Thoracic aorta (tissue), 2 donors: Measurements from ENCODE around the gene PCNT. TPM values are rescaled to one million over a fixed set of nuclear protein-coding genes. Genes with fewer than 3 reads are reported as not detected.

Source experiments
- ATAC-seq: fragments of 150-250 bp; one replicate; pipeline ENCODE4 v1.8.0; 2017; ENCODE audit warnings: low read depth; ENCODE audit not compliant: insufficient number of reproducible peaks, low FRiP score
- DNase-seq: peaks from one replicate; pipeline ENCODE4 v3.0.0-alpha.2; 2020; ENCODE audit warnings: low spot score
- H3K27ac ChIP-seq, 2 donors: fragments of 200-600 bp; sonication (generic); 1 replicate in 1 of 2; 2 replicates in 1 of 2; pipeline ENCODE4 v1.5.1; 2016; ENCODE audit warnings: mild to moderate bottlenecking in 2 of 2, moderate library complexity in 2 of 2
- H3K27me3 ChIP-seq: fragments of 200-600 bp; sonication (generic); replicated peaks from 2 replicates; pipeline ENCODE4 v1.6.0; 2016; ENCODE audit warnings: mild to moderate bottlenecking; ENCODE audit not compliant: insufficient read depth
- H3K36me3 ChIP-seq: fragments of 200-600 bp; sonication (generic); one replicate; pipeline ENCODE4 v1.5.1; 2016
- H3K4me1 ChIP-seq, 2 donors: fragments of 200-600 bp; sonication (generic); 1 replicate in 1 of 2; 2 replicates in 1 of 2; pipeline versions ENCODE4 v1.5.1 to v1.6.0; 2016; ENCODE audit warnings: low read depth in 2 of 2, mild to moderate bottlenecking in 1 of 2; ENCODE audit not compliant: control insufficient read depth in 1 of 2
- H3K4me3 ChIP-seq: fragments of 200-600 bp; sonication (generic); 2 replicates; pipeline ENCODE4 v1.5.1; 2016; ENCODE audit warnings: mild to moderate bottlenecking
- H3K9me3 ChIP-seq: fragments of 200-600 bp; sonication (generic); 2 replicates; pipeline ENCODE4 v1.5.1; 2016
- total RNA-seq, 2 donors: library from RNA; depleted of rRNA; stranded (reverse); fragments of >200 nt; gene quantifications; one replicate each; pipeline versions ENCODE4 v1.1.0 to v1.2.3, GENCODE V29; 2016
- TF ChIP-seq, protein P1 (sequence below): fragments of 200-600 bp; sonication (generic); IDR thresholded peaks from one replicate; pipeline ENCODE4 v1.5.1; 2019; ENCODE audit warnings: antibody characterized with exemption

Gene PCNT
- total RNA-seq, 2 donors from 2014 or later: 46.8 to 51.4 TPM

DNA sequence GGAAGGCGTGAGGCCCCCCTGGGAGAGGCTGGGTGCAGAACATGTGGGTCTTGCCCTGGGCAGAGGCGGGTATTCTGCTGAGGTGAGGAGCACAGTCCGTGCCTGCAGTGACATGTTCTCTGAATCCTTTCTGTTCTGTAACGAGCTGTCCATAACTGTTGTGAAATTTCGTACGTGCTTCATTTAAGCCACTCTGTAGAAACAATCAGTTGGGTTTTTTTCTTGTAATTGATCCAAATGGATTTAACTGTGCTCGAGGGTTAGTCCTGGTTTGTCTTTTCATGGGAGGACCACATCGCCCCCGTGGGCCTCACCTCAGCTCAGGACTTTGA is 89.4 kb downstream of the PCNT start:
- Histone ChIP-seq H3K36me3 (peaks cover 21% of the 10 kb centered on the region), H3K4me1 (no peaks in the 10 kb centered on the region), H3K4me3 (no peak overlapping the region), H3K27me3 (no peaks in the 10 kb centered on the region), H3K27ac (no peak overlapping the region), H3K9me3 (no peaks in the 10 kb centered on the region)
- DNase-seq: no peak
- no peak for ATAC-seq
- TF ChIP-seq, protein P1, sequence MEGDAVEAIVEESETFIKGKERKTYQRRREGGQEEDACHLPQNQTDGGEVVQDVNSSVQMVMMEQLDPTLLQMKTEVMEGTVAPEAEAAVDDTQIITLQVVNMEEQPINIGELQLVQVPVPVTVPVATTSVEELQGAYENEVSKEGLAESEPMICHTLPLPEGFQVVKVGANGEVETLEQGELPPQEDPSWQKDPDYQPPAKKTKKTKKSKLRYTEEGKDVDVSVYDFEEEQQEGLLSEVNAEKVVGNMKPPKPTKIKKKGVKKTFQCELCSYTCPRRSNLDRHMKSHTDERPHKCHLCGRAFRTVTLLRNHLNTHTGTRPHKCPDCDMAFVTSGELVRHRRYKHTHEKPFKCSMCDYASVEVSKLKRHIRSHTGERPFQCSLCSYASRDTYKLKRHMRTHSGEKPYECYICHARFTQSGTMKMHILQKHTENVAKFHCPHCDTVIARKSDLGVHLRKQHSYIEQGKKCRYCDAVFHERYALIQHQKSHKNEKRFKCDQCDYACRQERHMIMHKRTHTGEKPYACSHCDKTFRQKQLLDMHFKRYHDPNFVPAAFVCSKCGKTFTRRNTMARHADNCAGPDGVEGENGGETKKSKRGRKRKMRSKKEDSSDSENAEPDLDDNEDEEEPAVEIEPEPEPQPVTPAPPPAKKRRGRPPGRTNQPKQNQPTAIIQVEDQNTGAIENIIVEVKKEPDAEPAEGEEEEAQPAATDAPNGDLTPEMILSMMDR: no peak

DNA sequence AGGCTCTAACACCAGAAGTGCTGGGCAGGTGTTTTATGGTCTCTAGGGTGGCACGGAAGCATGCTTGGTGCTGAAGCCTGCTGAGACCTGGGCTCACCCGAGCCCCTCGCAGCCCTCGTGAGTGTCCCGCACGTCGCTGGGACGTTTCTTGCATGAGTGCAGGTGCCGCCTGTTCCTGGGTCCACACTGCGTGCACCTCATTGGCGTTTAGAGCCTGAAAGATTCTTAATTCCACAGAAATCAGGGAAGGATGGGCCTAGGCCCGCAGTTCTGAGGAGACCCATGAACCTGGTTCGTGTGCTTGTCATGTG is 91.0 kb downstream of the PCNT start:
- peaks cover 28% of the 10 kb centered on the region for H3K36me3 ChIP-seq
- no peaks in the 10 kb centered on the region for H3K9me3 ChIP-seq
- H3K4me1 ChIP-seq: no peaks in the 10 kb centered on the region
- ATAC-seq (no peak), DNase-seq (no peak)
- no peak overlapping the region for H3K4me3 ChIP-seq
- no peak overlapping the region for H3K27ac ChIP-seq
- H3K27me3 ChIP-seq: no peaks in the 10 kb centered on the region
- TF ChIP-seq, protein P1: no peak

DNA sequence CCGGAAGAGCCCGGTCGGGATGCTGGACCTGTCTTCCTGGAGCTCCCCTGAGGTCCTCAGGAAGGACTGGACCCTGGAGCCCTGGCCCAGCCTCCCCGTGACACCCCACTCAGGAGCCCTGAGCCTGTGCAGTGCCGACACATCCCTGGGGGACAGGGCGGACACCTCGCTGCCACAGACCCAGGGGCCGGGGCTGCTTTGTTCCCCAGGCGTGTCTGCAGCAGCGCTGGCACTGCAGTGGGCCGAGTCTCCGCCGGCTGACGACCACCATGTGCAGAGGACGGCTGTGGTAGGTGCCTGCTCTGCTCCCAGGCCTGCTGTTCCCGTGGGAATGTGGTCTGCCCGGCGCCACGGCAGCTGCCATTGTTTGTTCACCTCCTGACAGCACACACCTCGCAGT is 92.6 kb downstream of the PCNT start:
- H3K36me3 ChIP-seq: peaks cover 29% of the 10 kb centered on the region

DNA sequence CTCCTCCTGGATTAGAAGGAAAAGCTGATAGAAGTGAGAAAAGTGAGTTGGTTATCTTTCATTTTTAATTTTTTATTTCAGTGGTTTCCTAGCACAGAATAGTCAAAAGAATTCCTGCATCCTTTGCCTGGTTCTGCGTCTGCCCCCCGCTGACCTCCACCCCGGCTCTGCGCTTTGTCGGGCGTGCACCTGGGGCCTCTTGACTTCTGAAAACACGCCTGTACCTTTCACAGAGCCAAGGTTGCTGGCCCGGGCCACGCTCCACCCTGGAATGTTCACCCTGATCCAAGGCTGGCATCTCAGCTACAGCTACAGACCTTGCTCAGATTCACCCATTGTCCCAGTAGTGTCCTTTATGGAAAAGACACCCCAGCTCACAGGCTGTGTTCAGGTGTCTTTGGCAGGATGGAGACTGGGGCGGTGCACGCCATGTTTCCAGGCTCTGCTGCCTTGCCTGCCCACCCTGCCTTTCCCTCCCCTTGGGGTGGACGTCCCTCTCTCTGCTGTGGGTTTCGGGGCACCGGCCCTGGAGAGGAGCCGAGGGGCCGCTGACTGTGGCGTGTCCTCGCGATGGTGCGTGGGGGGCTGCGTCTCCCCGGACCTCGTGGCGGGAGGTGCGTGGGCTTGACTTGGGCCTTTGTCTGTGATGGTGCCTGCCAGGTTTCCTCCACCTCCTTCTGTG is 94.5 kb downstream of the PCNT start:
- no peak for ATAC-seq
- H3K27me3 ChIP-seq: no peaks in the 10 kb centered on the region
- H3K36me3 ChIP-seq: peaks cover 28% of the 10 kb centered on the region
- DNase-seq: no peak
- H3K27ac ChIP-seq: no peak overlapping the region
- H3K4me1 ChIP-seq: no peaks in the 10 kb centered on the region
- TF ChIP-seq, protein P1: no peak
- H3K9me3 ChIP-seq: no peaks in the 10 kb centered on the region
- no peak overlapping the region for H3K4me3 ChIP-seq

More for the DNA sequence above, 92.6 kb downstream of the PCNT start:
- no peaks in the 10 kb centered on the region for H3K27me3 ChIP-seq
- no peak overlapping the region for H3K4me3 ChIP-seq
- DNase-seq (no peak), ATAC-seq (no peak)
- TF ChIP-seq, protein P1: no peak
- no peaks in the 10 kb centered on the region for H3K9me3 ChIP-seq
- H3K4me1 ChIP-seq: no peaks in the 10 kb centered on the region
- no peak overlapping the region for H3K27ac ChIP-seq

DNA sequence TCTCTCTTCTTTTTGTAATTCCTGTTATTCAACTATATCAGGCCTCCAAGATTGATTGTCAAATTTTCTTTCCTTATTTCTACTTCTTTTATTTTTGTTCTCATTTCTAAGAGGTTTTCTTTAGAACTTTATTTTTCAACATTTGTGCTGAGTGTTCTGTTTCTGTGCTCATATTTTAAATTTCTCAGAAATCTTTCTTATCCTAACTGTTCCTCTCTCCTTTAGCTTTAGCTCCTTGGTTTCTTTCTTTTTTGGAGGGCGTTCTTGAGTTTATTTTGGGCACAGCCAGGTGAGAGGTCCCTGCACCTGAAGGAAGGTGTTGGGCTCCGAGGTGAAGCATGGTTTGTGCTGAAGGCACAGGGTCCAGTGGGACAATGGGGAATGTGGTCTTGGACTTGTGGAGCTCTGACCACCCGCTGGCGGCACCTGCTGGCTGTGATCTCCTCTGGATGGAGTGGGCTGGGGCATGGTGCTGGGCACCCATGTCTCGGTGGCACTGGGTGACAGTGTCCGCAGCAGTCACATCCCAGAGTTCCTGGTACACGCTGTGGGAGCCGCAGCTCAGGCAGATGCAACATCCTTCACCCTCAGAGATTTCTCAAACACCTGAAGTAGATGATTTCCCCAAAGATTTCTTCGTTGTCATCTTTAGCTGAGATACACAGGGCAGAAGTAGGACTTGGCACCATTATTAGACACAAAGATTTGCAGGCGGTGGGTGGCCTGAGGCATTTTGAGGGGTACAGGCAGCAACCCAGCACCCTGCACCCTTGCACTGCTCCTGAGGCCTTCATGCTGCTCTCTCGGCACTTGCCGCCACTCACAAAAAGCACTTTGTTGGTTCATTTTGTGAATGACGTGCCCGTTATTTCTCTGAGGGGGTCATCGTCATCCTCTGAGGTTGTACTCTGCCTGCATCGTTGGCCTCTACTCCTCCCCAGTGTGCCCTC is 96.6 kb downstream of the PCNT start:
- peaks cover 32% of the 10 kb centered on the region for H3K36me3 ChIP-seq
- TF ChIP-seq, protein P1: no peak
- ATAC-seq: no peak
- no peaks in the 10 kb centered on the region for H3K27me3 ChIP-seq
- no peak overlapping the region for H3K4me3 ChIP-seq
- H3K27ac ChIP-seq: no peak overlapping the region
- no peaks in the 10 kb centered on the region for H3K9me3 ChIP-seq
- DNase-seq: no peak
- H3K4me1 ChIP-seq: no peaks in the 10 kb centered on the region
